ENCODE measurements around the gene SECTM1.
A peak's percentile ranks its signal among the peaks of the same experiment; 100 is the strongest.

SECTM1 gene

GRCh38 chr17:82281502-82282238, 51.9 kb downstream of the SECTM1 start:
- Histone ChIP-seq H3K4me3 (ENCODE audit: low read length) (peak overlapping the region; percentile 7), H3K9ac (ENCODE audit: low read depth, low read length) (peak overlapping the region; percentile 26), H3K27me3 (ENCODE audit: control insufficient read depth, insufficient read depth, low read length) (no peaks in the 10 kb centered on the region), H3K4me2 (ENCODE audit: low read length) (peak overlapping the region; percentile 42), H3K36me3 (ENCODE audit: insufficient read depth, low read length) (no peaks in the 10 kb centered on the region), H3K4me1 (ENCODE audit: control insufficient read depth, insufficient read depth, low read length) (peaks cover 32% of the 10 kb centered on the region), H3K9me3 (replicated peaks; ENCODE audit: low read length) (no peaks in the 10 kb centered on the region)

DNA sequence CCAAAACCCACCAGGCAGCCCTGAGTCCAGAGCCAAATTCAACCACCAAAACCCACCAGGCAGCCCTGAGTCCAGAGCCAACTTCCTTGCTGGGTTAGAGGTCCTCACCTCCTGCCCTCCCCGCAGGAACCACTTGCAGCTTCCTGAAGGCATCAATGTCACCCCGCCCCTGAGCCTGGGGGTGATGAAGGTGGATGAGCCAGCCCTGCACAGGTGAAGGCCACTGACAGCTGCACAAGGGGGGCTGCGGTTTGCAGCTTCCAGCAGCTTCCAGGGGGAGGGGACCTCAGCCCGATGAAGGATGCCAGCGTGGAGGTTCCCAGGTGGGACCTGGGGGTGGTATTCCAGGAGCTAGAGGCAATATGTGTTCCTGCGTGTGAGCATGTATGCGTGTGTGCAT, 52.5 kb downstream of the SECTM1 start:
- Histone ChIP-seq H3K4me2 (ENCODE audit: low read length) (no peak overlapping the region), H3K36me3 (ENCODE audit: insufficient read depth, low read length) (no peaks in the 10 kb centered on the region), H3K4me3 (ENCODE audit: low read length) (no peak overlapping the region), H3K9me3 (replicated peaks; ENCODE audit: low read length) (no peaks in the 10 kb centered on the region), H3K9ac (ENCODE audit: low read depth, low read length) (no peak overlapping the region), H3K4me1 (ENCODE audit: control insufficient read depth, insufficient read depth, low read length) (peaks cover 32% of the 10 kb centered on the region), H3K27me3 (ENCODE audit: control insufficient read depth, insufficient read depth, low read length) (no peaks in the 10 kb centered on the region)

DNA sequence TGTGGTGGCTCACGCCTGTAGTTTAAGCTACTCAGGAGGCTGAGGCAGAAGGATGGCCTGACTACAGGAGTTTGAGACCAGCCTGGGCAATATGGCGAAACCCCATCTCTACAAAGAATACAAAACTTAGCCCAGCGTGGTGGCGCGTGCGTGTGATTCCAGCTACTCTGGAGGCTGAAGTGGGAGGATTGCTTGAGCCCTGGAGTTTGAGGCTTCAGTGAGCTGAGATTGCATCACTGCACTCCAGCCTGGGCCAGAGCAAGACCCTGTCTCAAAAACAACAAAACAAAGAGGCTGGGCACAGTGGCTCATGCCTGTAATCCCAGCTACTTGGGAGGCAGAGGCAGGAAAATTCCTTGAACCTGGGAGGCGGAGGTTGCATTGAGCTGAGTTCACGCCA, 53.0 kb downstream of the SECTM1 start:
- H3K9me3 ChIP-seq (replicated peaks; ENCODE audit: low read length): no peaks in the 10 kb centered on the region
- H3K27me3 ChIP-seq (ENCODE audit: control insufficient read depth, insufficient read depth, low read length): no peaks in the 10 kb centered on the region
- no peak overlapping the region for H3K4me2 ChIP-seq (ENCODE audit: low read length)
- no peak overlapping the region for H3K4me3 ChIP-seq (ENCODE audit: low read length)
- H3K9ac ChIP-seq (ENCODE audit: low read depth, low read length): no peak overlapping the region
- H3K4me1 ChIP-seq (ENCODE audit: control insufficient read depth, insufficient read depth, low read length): peaks cover 32% of the 10 kb centered on the region
- H3K36me3 ChIP-seq (ENCODE audit: insufficient read depth, low read length): no peaks in the 10 kb centered on the region

DNA sequence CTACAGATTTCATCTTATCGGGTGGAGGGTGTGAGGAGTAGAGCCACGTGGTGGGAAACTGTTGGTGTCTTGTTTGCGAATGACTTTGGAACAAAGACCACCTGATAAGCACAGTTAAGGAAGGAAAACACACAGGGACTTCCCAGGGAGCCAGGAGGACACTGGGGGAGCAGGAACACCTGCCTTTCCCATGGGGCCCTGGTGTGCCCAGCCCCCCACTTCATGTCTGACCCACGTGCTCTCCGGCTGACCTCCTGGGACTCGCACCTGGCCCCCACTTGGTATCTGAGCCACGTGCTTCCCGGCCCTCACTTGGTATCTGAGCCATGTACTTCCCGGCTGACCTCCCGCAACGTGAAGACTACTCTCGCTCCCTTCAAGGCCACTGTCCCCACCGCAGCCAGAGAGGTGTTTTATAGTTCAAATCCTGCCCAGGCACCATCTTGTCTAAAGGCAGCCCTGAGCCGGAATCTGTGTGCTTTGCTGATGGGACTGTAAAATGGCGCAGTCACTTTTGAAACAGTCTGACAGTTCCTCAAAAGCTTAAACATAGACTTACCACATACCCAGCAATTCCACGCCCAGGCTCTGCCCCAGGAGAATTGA, 54.7 kb downstream of the SECTM1 start:
- H3K36me3 ChIP-seq (ENCODE audit: insufficient read depth, low read length): no peaks in the 10 kb centered on the region
- H3K9ac ChIP-seq (ENCODE audit: low read depth, low read length): no peak overlapping the region
- no peak overlapping the region for H3K4me2 ChIP-seq (ENCODE audit: low read length)
- peaks cover 31% of the 10 kb centered on the region for H3K4me1 ChIP-seq (ENCODE audit: control insufficient read depth, insufficient read depth, low read length)
- H3K9me3 ChIP-seq (replicated peaks; ENCODE audit: low read length): no peaks in the 10 kb centered on the region
- no peaks in the 10 kb centered on the region for H3K27me3 ChIP-seq (ENCODE audit: control insufficient read depth, insufficient read depth, low read length)
- H3K4me3 ChIP-seq (ENCODE audit: low read length): no peak overlapping the region

DNA sequence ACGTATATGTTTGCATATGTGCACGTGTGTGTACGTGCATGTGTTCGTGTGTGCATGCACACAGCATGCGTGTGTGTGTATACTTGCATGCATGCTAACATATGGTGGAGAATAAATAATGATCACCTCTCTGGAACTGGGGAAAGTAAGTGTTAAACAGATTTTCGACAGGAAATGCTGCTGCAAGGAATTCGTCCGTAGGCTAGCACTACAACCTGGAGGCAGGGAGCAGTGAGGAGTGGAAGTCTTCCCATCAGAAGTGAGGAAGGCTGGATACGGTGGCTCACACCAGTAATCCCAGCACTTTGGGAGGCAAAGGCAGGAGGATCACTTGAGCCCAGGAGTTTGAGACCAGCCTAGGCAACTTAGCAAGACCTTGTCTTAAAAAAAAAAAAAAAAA, 55.3 kb downstream of the SECTM1 start:
- H3K27me3 ChIP-seq (ENCODE audit: control insufficient read depth, insufficient read depth, low read length): no peaks in the 10 kb centered on the region
- H3K4me3 ChIP-seq (ENCODE audit: low read length): no peak overlapping the region
- H3K9ac ChIP-seq (ENCODE audit: low read depth, low read length): no peak overlapping the region
- H3K4me1 ChIP-seq (ENCODE audit: control insufficient read depth, insufficient read depth, low read length): peaks cover 29% of the 10 kb centered on the region
- no peaks in the 10 kb centered on the region for H3K36me3 ChIP-seq (ENCODE audit: insufficient read depth, low read length)
- H3K4me2 ChIP-seq (ENCODE audit: low read length): no peak overlapping the region
- H3K9me3 ChIP-seq (replicated peaks; ENCODE audit: low read length): no peaks in the 10 kb centered on the region

DNA sequence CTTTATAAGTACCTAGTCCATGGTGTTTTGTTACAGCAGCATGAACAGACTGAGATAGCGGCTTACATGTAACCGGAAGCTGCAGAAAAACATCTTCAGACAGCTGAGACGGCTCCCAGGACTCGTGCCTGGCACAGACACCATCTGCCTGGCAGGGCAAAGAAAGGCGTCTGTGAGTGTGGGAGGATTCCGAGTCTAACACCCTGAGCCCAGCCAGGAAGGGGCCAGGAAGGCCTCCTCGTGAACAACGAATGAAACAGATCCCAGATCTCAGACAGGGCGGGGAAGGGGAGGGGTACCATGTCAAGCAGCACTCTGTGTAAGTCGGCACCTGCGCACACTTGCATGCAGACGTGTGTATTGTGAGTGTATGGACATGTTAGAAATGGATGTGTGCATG, 55.7 kb downstream of the SECTM1 start:
- Histone ChIP-seq H3K36me3 (ENCODE audit: insufficient read depth, low read length) (no peaks in the 10 kb centered on the region), H3K4me1 (ENCODE audit: control insufficient read depth, insufficient read depth, low read length) (peaks cover 24% of the 10 kb centered on the region), H3K9me3 (replicated peaks; ENCODE audit: low read length) (no peaks in the 10 kb centered on the region), H3K9ac (ENCODE audit: low read depth, low read length) (no peak overlapping the region), H3K4me3 (ENCODE audit: low read length) (no peak overlapping the region), H3K4me2 (ENCODE audit: low read length) (no peak overlapping the region), H3K27me3 (ENCODE audit: control insufficient read depth, insufficient read depth, low read length) (no peaks in the 10 kb centered on the region)

- H3K9ac ChIP-seq (ENCODE audit: low read depth, low read length): no peak overlapping the region
- H3K27me3 ChIP-seq (ENCODE audit: control insufficient read depth, insufficient read depth, low read length): no peaks in the 10 kb centered on the region
- H3K4me2 ChIP-seq (ENCODE audit: low read length): no peak overlapping the region
- peaks cover 2% of the 10 kb centered on the region for H3K36me3 ChIP-seq (ENCODE audit: insufficient read depth, low read length)
- no peak overlapping the region for H3K4me3 ChIP-seq (ENCODE audit: low read length)
- H3K9me3 ChIP-seq (replicated peaks; ENCODE audit: low read length): no peaks in the 10 kb centered on the region
- H3K4me1 ChIP-seq (ENCODE audit: control insufficient read depth, insufficient read depth, low read length): peaks cover 19% of the 10 kb centered on the region
These were observed 56.6 kb downstream of the SECTM1 start for GRCh38 chr17:82276938-82277337.

DNA sequence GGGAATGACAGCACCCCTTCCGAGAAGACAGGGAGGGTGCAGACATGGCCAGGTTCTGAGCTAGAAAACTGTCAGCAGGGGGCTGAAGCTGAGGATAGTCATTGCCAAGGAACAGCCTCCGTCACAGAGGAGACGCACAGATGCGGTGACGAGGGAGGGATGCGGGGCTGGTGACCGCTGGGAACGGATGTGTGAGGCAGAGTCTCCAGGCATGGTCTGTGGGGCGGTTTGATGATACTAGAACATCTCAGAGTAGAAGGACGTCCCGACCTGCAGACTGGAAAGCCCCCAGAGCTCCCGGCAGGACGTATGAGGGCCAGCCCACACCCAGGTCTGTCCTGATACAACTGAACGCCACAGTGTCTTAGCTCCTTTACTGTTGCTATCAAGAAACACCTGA, 58.2 kb downstream of the SECTM1 start:
- no peak overlapping the region for H3K4me3 ChIP-seq (ENCODE audit: low read length)
- no peaks in the 10 kb centered on the region for H3K27me3 ChIP-seq (ENCODE audit: control insufficient read depth, insufficient read depth, low read length)
- peaks cover 16% of the 10 kb centered on the region for H3K36me3 ChIP-seq (ENCODE audit: insufficient read depth, low read length)
- no peaks in the 10 kb centered on the region for H3K9me3 ChIP-seq (replicated peaks; ENCODE audit: low read length)
- H3K9ac ChIP-seq (ENCODE audit: low read depth, low read length): no peak overlapping the region
- no peak overlapping the region for H3K4me2 ChIP-seq (ENCODE audit: low read length)
- peaks cover 26% of the 10 kb centered on the region for H3K4me1 ChIP-seq (ENCODE audit: control insufficient read depth, insufficient read depth, low read length)

GRCh38 chr17:82274134-82275020, 59.2 kb downstream of the SECTM1 start:
- Histone ChIP-seq H3K27me3 (ENCODE audit: control insufficient read depth, insufficient read depth, low read length) (no peaks in the 10 kb centered on the region), H3K4me1 (ENCODE audit: control insufficient read depth, insufficient read depth, low read length) (peaks cover 36% of the 10 kb centered on the region), H3K9me3 (replicated peaks; ENCODE audit: low read length) (no peaks in the 10 kb centered on the region), H3K9ac (ENCODE audit: low read depth, low read length) (peak overlapping the region; percentile 94), H3K4me2 (ENCODE audit: low read length) (peak overlapping the region; percentile 99), H3K4me3 (ENCODE audit: low read length) (peak overlapping the region; percentile 84), H3K36me3 (ENCODE audit: insufficient read depth, low read length) (peaks cover 25% of the 10 kb centered on the region)

- Histone ChIP-seq H3K4me1 (ENCODE audit: control insufficient read depth, insufficient read depth, low read length) (peaks cover 44% of the 10 kb centered on the region), H3K4me3 (ENCODE audit: low read length) (peak within 1 kb of the TSS; percentile 84), H3K27me3 (ENCODE audit: control insufficient read depth, insufficient read depth, low read length) (no peaks in the 10 kb centered on the region), H3K36me3 (ENCODE audit: insufficient read depth, low read length) (peaks cover 33% of the 10 kb centered on the region), H3K9me3 (replicated peaks; ENCODE audit: low read length) (no peaks in the 10 kb centered on the region), H3K4me2 (ENCODE audit: low read length) (peak within 1 kb of the TSS; percentile 99), H3K9ac (ENCODE audit: low read depth, low read length) (peak within 1 kb of the TSS; percentile 94)
These were observed 60.0 kb downstream of the SECTM1 start, which contains the start of gene CSNK1D for GRCh38 chr17:82273327-82274133. CSNK1D (minus strand) TSS chr17:82273700; CDS start chr17:82273381, 319 bp downstream.

All from skeletal muscle satellite cell (primary cell).